GM19372 (cell line): ENCODE data around the gene NIPBL.
"Not testable (repeated sequence)": the region's sequence is repeated elsewhere in the genome, so short reads cannot be mapped to it uniquely, and the experiment has no call there.

Source experiments
- ATAC-seq: cut with Tn5 transposase; IDR thresholded peaks from one replicate; pipeline ENCODE4 v1.9.1; 2021; ENCODE audit warnings: mild to moderate bottlenecking, low read depth, moderate library complexity; ENCODE audit not compliant: unreplicated experiment

The NIPBL gene

DNA sequence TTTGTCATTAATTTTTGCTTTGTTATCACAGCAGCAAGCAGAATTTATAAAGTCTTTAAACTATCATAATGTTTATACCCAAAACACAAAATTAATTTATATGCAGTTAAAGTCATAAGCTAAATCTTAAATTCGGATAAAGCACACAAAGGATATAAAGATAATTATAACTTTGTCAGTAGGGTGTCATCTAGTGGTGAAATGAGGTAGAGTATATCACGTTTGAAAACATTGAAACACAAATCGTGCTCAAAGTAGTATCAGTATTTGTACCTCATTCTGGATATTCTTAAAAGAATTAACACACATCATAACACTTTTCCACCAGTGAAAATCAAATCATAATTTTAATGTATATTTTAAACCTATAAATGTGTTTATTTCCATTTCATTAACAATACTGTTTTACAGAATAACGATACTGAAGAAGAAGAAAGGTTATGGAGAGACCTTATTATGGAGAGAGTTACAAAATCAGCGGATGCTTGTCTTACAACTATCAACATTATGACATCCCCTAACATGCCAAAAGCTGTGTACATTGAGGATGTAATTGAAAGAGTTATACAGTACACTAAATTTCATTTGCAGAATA is 129.5 kb downstream of the NIPBL start:
- ATAC-seq, result no peak

DNA sequence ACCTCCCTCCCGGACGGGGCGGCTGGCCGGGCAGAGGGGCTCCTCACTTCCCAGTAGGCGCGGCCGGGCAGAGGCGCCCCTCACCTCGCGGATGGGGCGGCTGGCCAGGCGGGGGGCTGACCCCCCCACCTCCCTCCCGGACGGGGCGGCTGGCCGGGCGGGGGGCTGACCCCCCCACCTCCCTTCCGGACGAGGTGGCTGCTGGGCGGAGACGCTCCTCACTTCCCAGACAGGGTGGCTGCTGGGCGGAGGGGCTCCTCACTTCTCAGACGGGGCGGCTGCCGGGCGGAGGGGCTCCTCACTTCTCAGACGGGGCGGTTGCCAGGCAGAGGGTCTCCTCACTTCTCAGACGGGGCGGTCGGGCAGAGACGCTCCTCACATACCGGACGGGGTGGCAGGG is 136.6 kb downstream of the NIPBL start:
- not testable (repeated sequence) for ATAC-seq

DNA sequence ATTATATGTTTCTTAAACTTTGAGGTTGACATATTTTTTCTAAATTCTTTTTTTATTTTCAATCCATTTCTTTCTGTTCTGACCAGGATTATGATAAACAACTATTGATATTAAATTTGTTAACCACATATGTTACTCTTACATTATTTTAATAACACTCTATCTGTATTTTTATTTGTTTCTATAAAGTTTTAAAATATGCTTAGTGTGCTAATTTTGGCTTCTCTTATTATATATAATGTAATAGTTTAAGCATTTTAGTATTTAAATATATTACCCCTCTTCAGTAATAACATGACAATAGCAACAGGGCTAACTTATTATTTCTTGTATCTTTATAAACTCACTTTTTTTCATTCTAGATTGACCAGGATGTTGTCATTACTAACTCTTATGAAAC is 137.8 kb downstream of the NIPBL start:
- ATAC-seq, result no peak

- ATAC-seq, result no peak
Measured at GRCh38 chr5:37015795-37016666, 139.5 kb downstream of the NIPBL start.

- ATAC-seq, result no peak
Measured at GRCh38 chr5:37028910-37029309, 152.3 kb downstream of the NIPBL start.

DNA sequence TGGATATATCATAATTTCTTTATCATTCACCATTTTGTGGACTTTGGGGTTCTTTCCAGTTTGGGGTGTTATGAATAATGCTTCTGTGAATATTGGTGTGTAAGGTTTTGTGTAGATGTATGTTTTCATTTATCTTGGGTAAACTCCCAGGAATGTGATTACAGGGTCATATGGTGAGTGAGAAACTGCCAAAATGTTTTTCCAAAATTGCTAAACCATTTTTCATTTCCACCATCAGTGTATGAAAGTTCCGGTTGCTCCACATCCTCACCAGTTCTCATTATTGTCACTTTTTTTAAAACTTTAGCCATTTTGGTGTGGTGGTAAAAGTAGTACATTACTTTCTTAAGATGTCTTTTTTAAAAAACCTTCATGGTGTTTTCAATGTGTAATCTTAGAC is 152.9 kb downstream of the NIPBL start:
- no peak for ATAC-seq

DNA sequence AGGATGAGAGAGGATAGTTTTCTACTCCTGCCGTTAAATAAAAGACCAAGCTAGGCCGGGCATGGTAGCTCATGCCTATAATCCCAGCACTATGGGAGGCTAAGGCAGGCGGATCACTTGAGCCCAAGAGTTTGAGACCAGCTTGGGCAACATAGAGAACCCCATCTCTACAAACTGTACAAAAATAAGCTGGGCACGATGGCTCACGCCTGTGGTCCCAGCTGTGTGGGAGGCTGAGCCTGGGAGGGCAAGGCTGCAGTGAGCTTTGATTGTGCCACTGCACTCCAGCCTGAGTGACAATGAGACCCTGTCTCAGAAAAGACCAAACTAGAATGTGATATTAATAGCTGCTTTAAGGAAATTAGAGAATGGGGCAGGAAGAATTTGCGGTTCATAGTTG is 158.4 kb downstream of the NIPBL start:
- no peak for ATAC-seq

DNA sequence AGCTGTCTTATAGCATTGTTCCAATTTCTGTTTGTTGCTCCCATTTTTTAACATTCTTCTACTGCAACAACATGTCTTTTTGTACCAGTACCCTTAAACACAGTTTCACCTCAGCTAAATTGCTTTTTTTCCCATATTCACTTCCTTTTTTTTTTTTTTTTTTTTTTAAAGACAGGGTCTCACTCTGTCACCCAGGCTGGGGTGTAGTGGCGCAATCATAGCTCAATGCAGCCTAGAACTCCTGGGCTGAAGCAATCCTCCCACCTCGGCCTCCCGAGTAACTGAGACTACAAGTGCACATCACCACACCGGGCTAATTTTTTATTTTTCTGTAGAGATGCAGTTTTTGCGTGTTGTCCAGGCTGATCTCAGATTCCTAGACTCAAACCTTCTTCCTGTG is 161.3 kb downstream of the NIPBL start:
- ATAC-seq, result no peak

- no peak for ATAC-seq
Measured at GRCh38 chr5:37039824-37040223, 163.3 kb downstream of the NIPBL start.

- ATAC-seq, result no peak
Measured at GRCh38 chr5:37043693-37044092, 167.1 kb downstream of the NIPBL start.

DNA sequence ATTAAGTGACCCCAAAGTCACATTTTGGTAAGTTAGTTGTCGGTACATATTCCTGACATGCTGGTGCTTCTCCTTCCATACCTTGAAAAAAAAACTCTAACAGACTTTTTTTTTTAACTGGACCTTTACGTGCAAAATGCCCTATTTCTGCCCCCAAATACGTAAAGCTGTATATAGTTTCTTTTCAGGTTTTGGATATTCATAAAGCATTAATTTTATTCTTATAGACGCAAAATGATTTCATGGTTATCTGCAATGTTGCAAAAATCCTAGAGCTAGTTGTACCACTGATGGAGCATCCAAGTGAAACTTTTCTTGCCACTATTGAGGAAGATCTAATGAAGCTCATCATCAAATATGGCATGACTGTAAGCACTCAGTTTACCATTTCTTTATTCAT is 167.6 kb downstream of the NIPBL start:
- no peak for ATAC-seq

DNA sequence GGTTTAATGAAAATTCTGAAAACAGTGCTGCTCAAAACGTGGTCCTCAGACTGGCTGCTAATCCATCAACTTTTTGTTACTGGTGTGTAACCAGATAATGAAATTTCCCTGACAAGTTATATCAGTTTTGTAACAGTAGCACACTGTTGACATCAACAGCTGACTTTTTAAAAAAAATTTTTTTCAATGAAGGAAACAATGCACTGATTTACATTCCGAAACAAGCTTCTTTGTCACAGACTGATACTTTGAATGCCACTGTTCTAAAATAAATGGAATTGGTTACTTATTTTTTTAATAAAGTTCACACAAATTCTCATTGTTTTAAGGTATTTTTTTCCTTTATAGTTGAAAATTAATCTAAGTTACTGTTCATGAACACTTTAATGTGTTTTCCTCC is 169.1 kb downstream of the NIPBL start:
- ATAC-seq, result no peak

DNA sequence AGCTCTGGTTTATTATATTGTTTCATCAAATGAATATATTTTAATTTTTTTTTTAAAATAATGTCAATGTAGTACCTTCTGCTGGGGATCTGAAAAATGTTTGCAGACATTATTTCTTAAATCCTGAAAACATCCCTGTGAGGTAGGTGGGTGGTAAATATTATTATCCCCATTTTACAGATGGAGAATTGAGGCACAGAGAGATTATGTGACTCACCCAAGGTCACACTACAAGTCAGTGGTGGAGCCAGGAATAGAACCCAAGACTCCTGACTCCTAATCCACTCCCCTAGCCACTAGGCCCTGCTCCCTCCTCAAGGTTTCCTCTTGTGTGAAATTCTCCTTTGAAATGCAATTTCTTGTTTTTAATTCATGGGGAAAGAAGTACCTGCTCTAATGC is 171.4 kb downstream of the NIPBL start:
- ATAC-seq, result no peak

DNA sequence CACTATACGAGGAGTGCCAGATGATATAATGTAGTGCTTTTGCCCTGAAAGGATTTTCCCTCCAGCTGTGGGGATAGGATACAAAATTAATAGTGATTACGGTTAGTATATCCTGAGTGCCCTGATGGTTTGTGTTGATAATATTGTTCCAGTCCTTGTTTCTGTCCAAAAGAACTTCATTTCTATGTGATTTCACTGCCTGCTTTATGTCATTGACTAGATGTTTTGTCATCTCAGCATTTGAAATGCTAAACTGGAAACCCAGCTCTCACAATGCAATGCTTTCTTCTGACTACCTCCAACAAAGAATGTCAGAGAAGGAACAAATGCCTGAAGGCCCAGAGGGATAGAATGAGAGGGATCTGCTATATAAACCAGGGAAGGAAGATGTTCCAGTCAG is 177.8 kb downstream of the NIPBL start:
- ATAC-seq, result no peak

DNA sequence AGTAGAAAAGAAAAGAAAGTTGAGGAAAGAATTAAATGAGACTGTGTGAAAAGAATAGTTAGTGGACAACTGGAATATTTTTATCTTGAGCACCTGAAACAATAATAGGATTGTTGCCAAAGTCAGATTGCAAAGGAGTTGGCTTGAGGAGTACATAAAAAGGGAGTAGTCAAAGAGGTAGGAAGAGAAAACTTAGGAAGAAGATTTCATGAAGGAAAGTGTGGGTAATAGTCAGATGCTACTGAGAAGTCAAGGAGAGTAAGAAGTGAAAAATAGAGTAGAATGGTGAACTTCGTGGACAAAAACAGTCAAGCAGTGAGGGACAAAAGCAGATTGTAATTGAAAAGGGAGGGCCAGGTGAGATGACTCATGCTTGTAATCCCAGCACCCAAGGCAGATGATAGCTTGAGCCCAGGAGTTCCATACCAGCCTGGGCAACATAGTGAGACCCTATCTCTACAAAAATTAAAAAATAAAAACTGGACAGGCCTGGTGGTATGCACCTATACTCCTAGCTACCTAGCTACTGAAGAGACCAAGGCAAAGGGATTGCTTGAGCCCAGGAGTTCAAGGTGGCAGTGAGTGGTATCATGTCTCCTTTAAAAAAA is 178.9 kb downstream of the NIPBL start:
- no peak for ATAC-seq

- no peak for ATAC-seq
Measured at GRCh38 chr5:37056762-37057161, 180.2 kb downstream of the NIPBL start.

- ATAC-seq, result no peak
Measured at GRCh38 chr5:37060030-37060429, 183.5 kb downstream of the NIPBL start.

DNA sequence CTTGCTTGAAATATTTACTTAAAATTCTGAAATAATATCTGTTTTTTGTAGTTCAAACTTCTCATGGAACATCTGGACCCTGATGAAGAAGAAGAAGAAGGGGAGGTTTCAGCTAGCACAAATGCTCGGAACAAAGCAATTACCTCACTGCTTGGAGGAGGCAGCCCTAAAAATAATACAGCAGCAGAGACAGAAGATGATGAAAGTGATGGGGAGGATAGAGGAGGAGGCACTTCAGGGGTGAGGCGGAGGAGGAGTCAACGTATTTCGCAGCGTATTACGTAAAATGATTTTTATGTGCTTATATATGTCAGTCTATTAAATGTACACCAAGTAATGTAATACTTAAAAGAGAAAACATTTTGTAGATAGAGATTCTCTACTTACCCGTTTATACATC is 187.2 kb downstream of the NIPBL start:
- ATAC-seq, result no peak

DNA sequence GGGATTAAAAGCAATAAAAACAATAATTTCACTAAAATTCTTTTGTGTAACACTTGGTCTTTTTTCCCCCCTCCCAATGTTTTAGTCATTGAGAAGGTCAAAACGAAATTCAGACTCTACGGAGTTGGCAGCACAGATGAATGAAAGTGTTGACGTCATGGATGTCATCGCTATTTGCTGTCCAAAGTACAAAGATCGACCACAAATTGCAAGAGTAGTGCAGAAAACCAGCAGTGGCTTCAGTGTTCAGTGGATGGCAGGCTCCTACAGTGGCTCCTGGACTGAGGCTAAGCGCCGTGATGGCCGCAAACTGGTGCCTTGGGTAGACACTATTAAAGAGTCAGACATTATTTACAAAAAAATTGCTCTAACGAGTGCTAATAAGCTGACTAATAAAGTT is 187.9 kb downstream of the NIPBL start:
- ATAC-seq, result no peak

DNA sequence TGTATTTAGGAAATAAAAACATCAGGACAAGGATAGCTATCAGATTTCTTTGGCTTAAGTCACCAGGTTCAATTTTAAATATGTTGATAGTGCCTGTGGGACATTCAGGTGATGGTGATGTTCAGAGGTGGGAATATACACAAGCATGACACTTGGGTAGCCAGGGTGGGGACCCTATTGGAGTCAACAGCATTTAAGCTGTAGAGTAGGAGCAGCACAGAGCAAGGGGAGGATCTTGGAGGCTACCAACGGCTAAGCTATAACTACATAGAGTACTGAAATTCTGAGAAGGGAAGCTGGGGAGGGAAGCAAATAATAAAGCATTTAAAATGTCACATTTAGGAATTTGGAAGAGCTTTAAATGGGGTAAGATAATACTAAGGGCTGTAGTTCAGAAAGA is 194.9 kb downstream of the NIPBL start:
- no peak for ATAC-seq

GRCh38 chr5:37071901-37072581 is 195.5 kb downstream of the NIPBL start:
- no peak for ATAC-seq
